Breast epithelium (tissue), 4 donors: Measurements from ENCODE around the gene ST8SIA6. TPM values are rescaled to one million over a fixed set of nuclear protein-coding genes. Genes with fewer than 3 reads are reported as not detected.
A peak's percentile ranks its signal among the peaks of the same experiment; 100 is the strongest.

Experiments used
- DNase-seq, 2 donors: peaks; one replicate each; pipeline ENCODE4 v3.0.0-alpha.2; 2019; ENCODE audit warnings: low spot score in 2 of 2
- H3K27ac ChIP-seq, 2 donors: fragments of 200-600 bp; sonication (generic) in 1 of 2; one replicate each; pipeline ENCODE4 v1.5.1; 2016 to 2019; ENCODE audit warnings: mild to moderate bottlenecking in 1 of 2
- H3K27me3 ChIP-seq, 2 donors: fragments of 200-600 bp; sonication (generic) in 1 of 2; one replicate each; pipeline versions ENCODE4 v1.5.1 to v1.6.0; 2017 to 2019; ENCODE audit warnings: control low read depth in 1 of 2, mild to moderate bottlenecking in 1 of 2
- H3K36me3 ChIP-seq: fragments of 200-600 bp; one replicate; pipeline ENCODE4 v1.5.1; 2019
- H3K4me1 ChIP-seq, 2 donors: fragments of 200-600 bp; sonication (generic); one replicate each; pipeline ENCODE4 v1.5.1; 2016 to 2019; ENCODE audit warnings: control low read depth in 1 of 2
- H3K4me3 ChIP-seq, 3 donors: fragments of 200-600 bp; sonication (generic); 1 replicate in 2 of 3; 2 replicates in 1 of 3; pipeline ENCODE4 v1.5.1; 2016 to 2019; ENCODE audit warnings: mild to moderate bottlenecking in 3 of 3, moderate library complexity in 2 of 3
- H3K9me3 ChIP-seq, 2 donors: fragments of 200-600 bp; sonication (generic) in 1 of 2; one replicate each; pipeline ENCODE4 v1.5.1; 2016 to 2019; ENCODE audit warnings: control low read depth in 1 of 2
- CTCF ChIP-seq, 3 donors: fragments of 450-650 bp; IDR thresholded peaks; one replicate each; pipeline ENCODE4 v1.5.1; 2016 to 2017; ENCODE audit warnings: antibody characterized with exemption in 3 of 3, mild to moderate bottlenecking in 3 of 3, moderate library complexity in 3 of 3
- POLR2A ChIP-seq: fragments of 450-650 bp; IDR thresholded peaks from one replicate; pipeline ENCODE4 v1.6.1; 2016; ENCODE audit warnings: antibody characterized with exemption, mild to moderate bottlenecking, moderate library complexity
- POLR2AphosphoS5 ChIP-seq, 3 donors: sonication (generic); formaldehyde crosslinking; IDR thresholded peaks; one replicate each; pipeline ENCODE4 v1.6.1; 2017; ENCODE audit warnings: antibody characterized with exemption in 3 of 3
- intact Hi-C: fragments of 100-400 bp; cut with DNase I; formaldehyde crosslinking; loops from one replicate; pipeline ENCODE4 v1.15.1; 2023; ENCODE audit warnings: low total_unique reads
- total RNA-seq, 3 donors: library from RNA; depleted of rRNA; stranded (reverse); fragments of >200 nt; gene quantifications; one replicate each; pipeline ENCODE4 v1.1.0, GENCODE V29; 2016

The ST8SIA6 gene
- total RNA-seq, 3 donors from 2014 or later, result 1.3 to 32.1 (median 18.4) TPM

DNA sequence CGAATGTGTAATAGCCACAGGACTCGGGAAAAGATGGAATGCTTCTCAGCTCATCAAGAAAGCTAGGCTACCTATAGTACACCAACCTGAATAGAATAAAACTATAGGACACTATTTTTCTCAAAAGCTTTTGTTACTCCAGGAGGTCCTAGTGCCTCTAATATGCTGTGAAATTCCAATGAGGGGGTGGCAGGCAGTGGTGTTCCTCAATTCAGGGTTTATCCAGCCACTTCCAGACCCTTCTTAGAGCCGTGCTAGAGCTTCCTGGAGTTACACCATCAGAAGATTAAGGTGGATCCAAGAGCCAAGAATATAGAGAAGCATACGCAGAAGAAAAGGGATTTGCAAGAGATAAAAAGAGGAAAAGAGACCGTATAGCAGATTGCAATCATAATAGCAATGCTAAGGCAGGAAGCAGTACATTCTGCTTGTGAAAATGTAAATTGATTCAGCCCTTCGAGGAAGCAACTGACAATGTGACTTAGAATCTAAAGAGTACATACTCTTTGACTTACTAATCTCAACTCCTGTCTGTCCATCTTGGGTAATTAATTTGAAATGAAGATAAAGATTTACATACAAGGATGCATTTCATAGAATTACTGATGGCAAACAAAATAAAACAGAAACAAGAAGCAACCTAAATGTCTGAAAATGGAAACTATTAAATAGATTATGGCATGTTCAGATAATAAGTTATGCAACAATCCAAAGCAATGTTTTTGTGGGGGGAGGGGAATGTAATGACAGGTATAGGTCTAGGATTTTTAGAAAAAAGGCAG lies 2.1 kb downstream of the ST8SIA6 start:
- no peak for DNase-seq
- Histone ChIP-seq H3K4me1 (peaks cover 0 to 5% of the 10 kb centered on the region in 2 donors), H3K9me3 (peaks cover 2 to 26% of the 10 kb centered on the region in 2 donors), H3K36me3 (no peaks in the 10 kb centered on the region), H3K27ac (peak overlapping the region; percentile 50 to 84), H3K27me3 (peaks cover 0 to 2% of the 10 kb centered on the region in 2 donors), H3K4me3 (peak overlapping the region in 2 of 3 donors; percentile 62 to 89)
- intact Hi-C loops, result loop anchor here (5.0 kb wide), 1 partner anchor 170 kb away; no protein-coding TSS in a partner anchor
- TF ChIP-seq POLR2A (no peak), CTCF (IDR thresholded peaks at IDR 0.05) (no peak), POLR2AphosphoS5 (IDR thresholded peaks at IDR 0.05) (no peak)

DNA sequence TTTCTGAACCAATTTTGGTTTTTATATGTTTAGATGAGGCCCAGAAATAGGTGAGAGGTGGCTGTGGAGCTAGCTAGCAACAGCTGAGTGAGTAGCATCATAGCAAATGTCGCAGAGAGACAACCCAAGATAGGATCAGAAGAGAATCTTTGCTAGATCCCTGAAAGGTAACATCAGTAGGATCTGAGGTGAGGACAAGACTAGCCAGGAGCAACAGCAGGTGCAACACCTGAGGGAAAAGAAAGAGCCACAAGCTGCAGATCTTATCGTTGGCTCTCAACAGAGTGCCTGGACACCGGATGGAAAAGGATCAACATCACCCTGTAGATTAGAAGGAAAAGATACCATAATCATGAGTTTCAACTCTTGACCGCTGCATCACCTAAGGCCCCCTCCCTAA lies 4.4 kb downstream of the ST8SIA6 start:
- H3K4me1 ChIP-seq, result peaks cover 0 to 5% of the 10 kb centered on the region in 2 donors
- intact Hi-C loops, result loop anchor here (5.0 kb wide), 1 partner anchor 168 kb away; no protein-coding TSS in a partner anchor
- peaks cover 4 to 26% of the 10 kb centered on the region in 2 donors for H3K9me3 ChIP-seq
- no peak for DNase-seq
- no peaks in the 10 kb centered on the region for H3K36me3 ChIP-seq
- peaks cover 0 to 2% of the 10 kb centered on the region in 2 donors for H3K27me3 ChIP-seq
- H3K27ac ChIP-seq, result peak overlapping the region; percentile 48 to 52
- H3K4me3 ChIP-seq, result no peak overlapping the region
- TF ChIP-seq POLR2AphosphoS5 (IDR thresholded peaks at IDR 0.05) (no peak), POLR2A (no peak), CTCF (IDR thresholded peaks at IDR 0.05) (no peak)

- peak overlapping the region; percentile 82 to 89 for H3K27ac ChIP-seq
- intact Hi-C loops, result no loop called here
- TF ChIP-seq POLR2AphosphoS5 (IDR thresholded peaks at IDR 0.05), result peak in 1 of 3 donors; percentile 50
- no peak for TF ChIP-seq POLR2A
- no peak for TF ChIP-seq CTCF (IDR thresholded peaks at IDR 0.05)
- H3K4me1 ChIP-seq, result peaks cover 0 to 6% of the 10 kb centered on the region in 2 donors
- no peaks in the 10 kb centered on the region for H3K27me3 ChIP-seq
- peak overlapping the region in 2 of 3 donors; percentile 2 to 36 for H3K4me3 ChIP-seq
- DNase-seq, result peak in 1 of 2 donors; percentile 41
- peaks cover 4 to 26% of the 10 kb centered on the region in 2 donors for H3K9me3 ChIP-seq
- no peaks in the 10 kb centered on the region for H3K36me3 ChIP-seq
Measured at GRCh38 chr10:17445400-17445998, 8.9 kb downstream of the ST8SIA6 start.

DNA sequence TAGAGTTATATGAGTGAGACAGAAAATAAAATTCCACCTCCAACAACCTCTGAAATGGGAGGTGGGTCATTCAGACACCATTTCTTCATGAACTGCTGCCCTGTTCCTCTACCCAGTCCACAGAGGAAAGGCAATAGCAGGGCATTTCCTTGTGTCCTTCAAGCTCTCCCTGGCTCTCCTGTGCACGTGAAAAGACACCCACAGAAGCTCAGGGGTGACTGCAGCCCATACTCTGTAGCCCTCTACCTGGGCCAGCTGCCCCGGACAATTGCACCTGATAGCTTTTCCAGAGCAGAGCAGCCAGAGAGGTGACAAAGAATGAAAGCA lies 10.0 kb downstream of the ST8SIA6 start:
- TF ChIP-seq POLR2A (no peak), POLR2AphosphoS5 (IDR thresholded peaks at IDR 0.05) (no peak), CTCF (IDR thresholded peaks at IDR 0.05) (no peak)
- intact Hi-C loops, result no loop called here
- H3K4me1 ChIP-seq, result peaks cover 0 to 6% of the 10 kb centered on the region in 2 donors
- no peak for DNase-seq
- peak overlapping the region; percentile 82 to 89 for H3K27ac ChIP-seq
- H3K36me3 ChIP-seq, result no peaks in the 10 kb centered on the region
- H3K4me3 ChIP-seq, result no peak overlapping the region
- no peaks in the 10 kb centered on the region for H3K27me3 ChIP-seq
- peaks cover 4 to 16% of the 10 kb centered on the region in 2 donors for H3K9me3 ChIP-seq
